ENCODE measurements around the gene WBP1L.
A peak's percentile ranks its signal among the peaks of the same experiment; 100 is the strongest.
"Not testable (repeated sequence)": the region's sequence is repeated elsewhere in the genome, so short reads cannot be mapped to it uniquely, and the experiment has no call there.

Gene WBP1L

GRCh38 chr10:102743588-102744373 lies at the start of gene WBP1L:
Gene WBP1L, plus strand, starts transcription at chr10:102743948. Its CDS starts 106 bp downstream, at chr10:102744054.
- DNase-seq (ENCODE audit: low read depth) = peak; percentile 99
- peak within 1 kb of the TSS; percentile 82 for H3K4me3 ChIP-seq (ENCODE audit: control insufficient read depth, low read depth, low read length)
- TF ChIP-seq, protein P1, sequence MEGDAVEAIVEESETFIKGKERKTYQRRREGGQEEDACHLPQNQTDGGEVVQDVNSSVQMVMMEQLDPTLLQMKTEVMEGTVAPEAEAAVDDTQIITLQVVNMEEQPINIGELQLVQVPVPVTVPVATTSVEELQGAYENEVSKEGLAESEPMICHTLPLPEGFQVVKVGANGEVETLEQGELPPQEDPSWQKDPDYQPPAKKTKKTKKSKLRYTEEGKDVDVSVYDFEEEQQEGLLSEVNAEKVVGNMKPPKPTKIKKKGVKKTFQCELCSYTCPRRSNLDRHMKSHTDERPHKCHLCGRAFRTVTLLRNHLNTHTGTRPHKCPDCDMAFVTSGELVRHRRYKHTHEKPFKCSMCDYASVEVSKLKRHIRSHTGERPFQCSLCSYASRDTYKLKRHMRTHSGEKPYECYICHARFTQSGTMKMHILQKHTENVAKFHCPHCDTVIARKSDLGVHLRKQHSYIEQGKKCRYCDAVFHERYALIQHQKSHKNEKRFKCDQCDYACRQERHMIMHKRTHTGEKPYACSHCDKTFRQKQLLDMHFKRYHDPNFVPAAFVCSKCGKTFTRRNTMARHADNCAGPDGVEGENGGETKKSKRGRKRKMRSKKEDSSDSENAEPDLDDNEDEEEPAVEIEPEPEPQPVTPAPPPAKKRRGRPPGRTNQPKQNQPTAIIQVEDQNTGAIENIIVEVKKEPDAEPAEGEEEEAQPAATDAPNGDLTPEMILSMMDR (conservative IDR thresholded peaks at IDR 0.05; ENCODE audit: control insufficient read depth, insufficient read depth, low read depth, low read length) = no peak

DNA sequence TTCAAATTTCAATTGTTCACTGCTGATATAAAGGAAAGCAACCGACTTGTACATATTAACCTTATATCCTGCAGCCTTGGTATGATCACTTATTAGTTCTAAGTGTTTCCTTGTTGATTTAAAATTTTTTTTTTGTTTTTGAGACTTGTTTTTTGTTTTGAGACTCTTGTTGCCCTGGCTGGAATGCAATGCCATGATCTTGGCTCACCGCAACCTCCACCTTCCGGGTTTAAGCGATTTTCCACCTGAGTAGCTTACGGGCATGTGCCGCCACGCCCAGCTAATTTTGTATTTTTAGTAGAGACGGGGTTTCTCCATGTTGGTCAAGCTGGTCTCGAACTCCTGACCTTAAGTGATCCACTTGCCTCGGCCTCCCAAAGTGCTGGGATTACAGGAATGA lies 48.3 kb upstream of the WBP1L start:
- H3K4me3 ChIP-seq (ENCODE audit: control insufficient read depth, low read depth, low read length); DNase-seq (ENCODE audit: low read depth): not testable (repeated sequence)

DNA sequence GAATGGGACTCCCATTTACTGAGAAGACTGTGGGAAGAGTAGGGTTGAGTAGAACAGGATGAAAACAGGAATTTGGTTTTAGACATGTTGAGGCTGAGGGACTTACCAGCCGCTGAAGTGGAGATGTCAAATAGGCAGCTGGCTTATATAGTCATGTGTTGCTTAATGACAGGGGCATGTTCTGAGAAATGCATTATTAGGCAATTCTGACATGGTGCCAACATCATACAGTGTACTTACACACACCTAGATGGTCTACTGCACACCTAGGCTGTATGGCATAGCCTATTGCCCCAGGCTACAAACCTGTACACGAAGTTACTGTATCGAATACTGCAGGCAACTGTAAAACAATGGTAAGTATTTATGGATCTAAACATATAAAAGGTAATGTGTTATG lies 47.0 kb upstream of the WBP1L start:
- DNase-seq (ENCODE audit: low read depth) = no peak
- TF ChIP-seq, protein P1 (conservative IDR thresholded peaks at IDR 0.05; ENCODE audit: control insufficient read depth, insufficient read depth, low read depth, low read length) = no peak
- no peak overlapping the region for H3K4me3 ChIP-seq (ENCODE audit: control insufficient read depth, low read depth, low read length)

DNA sequence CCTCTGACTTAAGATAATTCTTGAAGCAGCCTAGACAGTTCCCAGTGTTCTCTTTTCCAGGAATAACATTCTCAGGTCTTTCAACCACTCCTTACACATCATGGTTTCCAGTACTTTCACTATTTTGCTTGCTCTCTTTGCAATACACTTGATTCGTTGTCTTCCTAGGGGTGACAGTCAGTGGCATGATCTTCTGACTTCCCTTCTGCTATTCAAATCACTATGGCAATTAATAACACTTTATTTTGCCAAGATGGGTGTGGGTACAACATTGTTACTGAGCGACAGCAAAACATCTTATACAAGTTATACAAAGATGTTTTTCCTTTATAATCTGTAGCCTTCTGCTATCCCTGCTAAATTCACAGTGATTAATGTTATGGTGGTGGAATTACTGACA lies 44.9 kb upstream of the WBP1L start:
- no peak for DNase-seq (ENCODE audit: low read depth)
- no peak overlapping the region for H3K4me3 ChIP-seq (ENCODE audit: control insufficient read depth, low read depth, low read length)
- TF ChIP-seq, protein P1 (conservative IDR thresholded peaks at IDR 0.05; ENCODE audit: control insufficient read depth, insufficient read depth, low read depth, low read length) = no peak

GRCh38 chr10:102701272-102701671 lies 42.5 kb upstream of the WBP1L start:
- TF ChIP-seq, protein P1 (conservative IDR thresholded peaks at IDR 0.05; ENCODE audit: control insufficient read depth, insufficient read depth, low read depth, low read length) = no peak
- no peak overlapping the region for H3K4me3 ChIP-seq (ENCODE audit: control insufficient read depth, low read depth, low read length)
- no peak for DNase-seq (ENCODE audit: low read depth)

DNA sequence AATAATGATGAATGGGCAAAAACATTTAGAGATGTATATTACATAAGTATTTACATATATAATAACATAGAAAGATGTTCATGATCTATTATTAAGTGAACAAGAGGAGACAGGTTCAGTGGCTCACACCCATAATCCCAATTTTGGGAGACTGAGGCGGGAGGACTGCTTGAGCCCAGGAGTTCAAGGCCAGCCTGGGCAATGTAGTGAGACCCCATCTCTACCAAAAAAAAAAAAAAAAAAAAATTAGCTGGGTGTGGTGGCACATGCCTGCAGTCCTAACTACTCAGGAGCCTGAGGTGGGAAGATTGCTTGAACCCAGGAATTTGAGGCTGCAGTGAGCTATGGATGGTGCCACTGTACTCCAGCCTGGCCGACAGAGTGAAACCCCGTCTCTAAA lies 42.0 kb upstream of the WBP1L start:
- TF ChIP-seq, protein P1 (conservative IDR thresholded peaks at IDR 0.05; ENCODE audit: control insufficient read depth, insufficient read depth, low read depth, low read length) = no peak
- no peak for DNase-seq (ENCODE audit: low read depth)
- no peak overlapping the region for H3K4me3 ChIP-seq (ENCODE audit: control insufficient read depth, low read depth, low read length)

- TF ChIP-seq, protein P1 (conservative IDR thresholded peaks at IDR 0.05; ENCODE audit: control insufficient read depth, insufficient read depth, low read depth, low read length) = no peak
- no peak overlapping the region for H3K4me3 ChIP-seq (ENCODE audit: control insufficient read depth, low read depth, low read length)
- no peak for DNase-seq (ENCODE audit: low read depth)
Measured at GRCh38 chr10:102702742-102703141, 41.0 kb upstream of the WBP1L start.
